GM18907 (cell line): ENCODE measurements around the gene RPL13.

Experiments used
- ATAC-seq: cut with Tn5 transposase; IDR thresholded peaks from one replicate; pipeline ENCODE4 v1.9.1; 2021; ENCODE audit warnings: mild to moderate bottlenecking, moderate library complexity; ENCODE audit not compliant: unreplicated experiment

Gene RPL13

GRCh38 chr16:89595330-89596060 lies 35.0 kb downstream of the RPL13 start:
- ATAC-seq: no peak

GRCh38 chr16:89596061-89596689 lies 35.7 kb downstream of the RPL13 start:
- no peak for ATAC-seq

GRCh38 chr16:89596957-89597649 lies 36.6 kb downstream of the RPL13 start:
- ATAC-seq: no peak

- no peak for ATAC-seq
Measured at GRCh38 chr16:89598199-89598598, 37.7 kb downstream of the RPL13 start.

- no peak for ATAC-seq
Measured at GRCh38 chr16:89599451-89599858, 39.0 kb downstream of the RPL13 start.

- no peak for ATAC-seq
Measured at GRCh38 chr16:89599902-89600301, 39.4 kb downstream of the RPL13 start.

- ATAC-seq: no peak
Measured at GRCh38 chr16:89600427-89600826, 39.9 kb downstream of the RPL13 start.

- no peak for ATAC-seq
Measured at GRCh38 chr16:89600956-89601355, 40.5 kb downstream of the RPL13 start.

GRCh38 chr16:89601906-89602272 lies 41.4 kb downstream of the RPL13 start:
- no peak for ATAC-seq

- ATAC-seq: no peak
Measured at GRCh38 chr16:89602273-89602951, 41.9 kb downstream of the RPL13 start.

- no peak for ATAC-seq
Measured at GRCh38 chr16:89602952-89603590, 42.6 kb downstream of the RPL13 start.

GRCh38 chr16:89604764-89605163 lies 44.3 kb downstream of the RPL13 start:
- ATAC-seq: no peak

- no peak for ATAC-seq
Measured at GRCh38 chr16:89605186-89605970, 44.9 kb downstream of the RPL13 start.

- ATAC-seq: no peak
Measured at GRCh38 chr16:89606006-89606405, 45.5 kb downstream of the RPL13 start.

GRCh38 chr16:89607453-89607852 lies 47.0 kb downstream of the RPL13 start:
- ATAC-seq: no peak

GRCh38 chr16:89607937-89608740 lies 47.7 kb downstream of the RPL13 start:
- no peak for ATAC-seq

- ATAC-seq: no peak
Measured at GRCh38 chr16:89610108-89610453, 49.6 kb downstream of the RPL13 start.

GRCh38 chr16:89612415-89613166 lies 52.1 kb downstream of the RPL13 start:
- ATAC-seq: no peak
